Activated CD4-positive, alpha-beta T cell treated with anti-CD3 and anti-CD28 coated beads for 24 hours (primary cell): ENCODE results near the gene MTA1.

Source experiments
- DNase-seq, 2 donors: peaks; one replicate each; pipeline ENCODE4 v3.0.0-alpha.2; 2020; ENCODE audit warnings: low read depth in 2 of 2

Gene MTA1

GRCh38 chr14:105419195-105420091, at the start of gene MTA1:
TSS of gene MTA1 (plus strand) at chr14:105419827. CDS start at chr14:105420036, 209 bp downstream.
- peak in 1 of 2 donors; percentile 27 for DNase-seq

- DNase-seq, result no peak
Observed at GRCh38 chr14:105374389-105374788, 45.2 kb upstream of the MTA1 start.

GRCh38 chr14:105375635-105376057, 44.0 kb upstream of the MTA1 start:
- peak in 1 of 2 donors; percentile 23 for DNase-seq

- no peak for DNase-seq
Observed at GRCh38 chr14:105376521-105377440, 42.8 kb upstream of the MTA1 start.

- no peak for DNase-seq
Observed at GRCh38 chr14:105377555-105378182, 42.0 kb upstream of the MTA1 start.

GRCh38 chr14:105378199-105378598, 41.4 kb upstream of the MTA1 start:
- DNase-seq, result no peak

GRCh38 chr14:105378873-105379685, 40.5 kb upstream of the MTA1 start:
- no peak for DNase-seq

GRCh38 chr14:105379946-105380345, 39.7 kb upstream of the MTA1 start:
- DNase-seq, result no peak

GRCh38 chr14:105380756-105381155, 38.9 kb upstream of the MTA1 start:
- no peak for DNase-seq

- DNase-seq, result no peak
Observed at GRCh38 chr14:105381446-105382342, 37.9 kb upstream of the MTA1 start.

- no peak for DNase-seq
Observed at GRCh38 chr14:105382343-105383082, 37.1 kb upstream of the MTA1 start.

GRCh38 chr14:105383083-105383730, 36.4 kb upstream of the MTA1 start:
- no peak for DNase-seq

GRCh38 chr14:105384041-105384557, 35.5 kb upstream of the MTA1 start:
- no peak for DNase-seq

- DNase-seq, result no peak
Observed at GRCh38 chr14:105384605-105385321, 34.9 kb upstream of the MTA1 start.

- DNase-seq, result no peak
Observed at GRCh38 chr14:105385322-105385637, 34.3 kb upstream of the MTA1 start.

- no peak for DNase-seq
Observed at GRCh38 chr14:105385698-105386365, 33.8 kb upstream of the MTA1 start.
